Limb (tissue), 2 donors: ENCODE measurements around the gene LPIN1.
"Not testable (repeated sequence)": the region's sequence is repeated elsewhere in the genome, so short reads cannot be mapped to it uniquely, and the experiment has no call there.

Experiments used
- DNase-seq, 2 donors: peaks; one replicate each; pipeline ENCODE4 v3.0.0-alpha.2; 2016; ENCODE audit errors: extremely low spot score in 2 of 2

LPIN1 gene

DNA sequence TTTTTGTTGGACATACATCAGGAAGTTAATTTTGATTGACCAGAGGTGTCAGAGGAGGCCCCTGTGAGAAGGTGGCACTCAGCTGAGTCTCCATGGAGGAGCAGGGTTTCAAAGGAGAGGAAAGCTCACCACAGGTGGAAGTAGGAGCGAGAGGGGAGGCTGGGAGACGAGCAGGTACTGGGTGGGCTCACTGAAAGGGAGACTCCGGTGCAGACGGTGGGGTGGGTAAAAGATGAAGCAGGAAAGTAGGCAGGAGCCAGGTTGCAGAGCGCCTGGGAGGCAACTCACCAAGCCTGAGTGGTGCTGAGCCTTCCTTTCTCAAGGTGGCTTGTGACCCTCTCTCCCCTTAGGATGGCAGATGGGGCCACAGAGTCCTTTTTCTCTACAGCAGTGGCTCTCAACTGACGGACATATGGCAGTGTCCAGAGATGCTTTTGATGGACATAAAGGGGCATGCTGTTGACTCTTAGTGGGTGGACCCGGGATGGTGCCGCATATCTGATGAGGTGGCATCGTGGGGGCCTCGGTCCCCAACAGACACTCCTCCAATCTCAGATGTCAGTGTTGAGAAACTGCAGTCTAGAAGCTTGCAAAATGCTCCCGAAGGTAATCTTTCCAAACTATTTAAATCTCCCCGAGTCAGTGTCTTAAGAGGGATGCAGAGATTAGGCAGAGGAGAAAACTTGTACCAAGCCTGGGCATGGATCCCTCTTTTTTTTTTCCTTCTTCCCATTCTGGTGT is 64.0 kb downstream of the LPIN1 start:
- no peak for DNase-seq

DNA sequence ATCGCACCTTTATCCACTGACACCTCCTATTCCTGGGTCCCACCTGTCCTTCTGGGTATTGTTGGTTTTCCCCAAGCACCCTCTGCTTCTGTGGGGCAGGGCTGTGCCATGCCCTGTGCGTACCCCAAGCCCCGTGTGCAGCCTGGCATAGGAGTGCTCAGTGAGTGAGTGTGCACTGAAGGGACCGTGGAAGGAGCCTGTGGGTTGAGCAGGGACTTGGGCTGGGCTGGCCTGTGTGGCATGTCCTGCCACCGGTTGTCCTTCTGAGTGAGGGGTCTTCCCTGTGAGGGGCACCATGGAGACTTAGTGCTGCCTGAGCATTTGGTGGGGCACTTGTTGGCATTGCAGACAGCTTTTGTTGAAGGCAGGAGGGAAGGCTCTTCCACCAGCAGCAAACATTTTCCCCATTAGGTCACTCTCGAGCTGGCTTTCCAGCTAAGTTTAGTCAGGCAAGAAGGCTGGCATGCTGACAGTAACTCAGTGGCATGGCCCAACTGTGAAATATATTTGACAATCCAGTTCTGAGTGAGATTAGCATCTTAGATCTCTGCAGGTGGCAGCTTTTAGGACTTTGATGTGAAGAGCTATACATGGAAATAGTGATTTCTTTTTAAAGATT is 64.7 kb downstream of the LPIN1 start:
- DNase-seq = peak in 1 of 2 donors; percentile 10

DNA sequence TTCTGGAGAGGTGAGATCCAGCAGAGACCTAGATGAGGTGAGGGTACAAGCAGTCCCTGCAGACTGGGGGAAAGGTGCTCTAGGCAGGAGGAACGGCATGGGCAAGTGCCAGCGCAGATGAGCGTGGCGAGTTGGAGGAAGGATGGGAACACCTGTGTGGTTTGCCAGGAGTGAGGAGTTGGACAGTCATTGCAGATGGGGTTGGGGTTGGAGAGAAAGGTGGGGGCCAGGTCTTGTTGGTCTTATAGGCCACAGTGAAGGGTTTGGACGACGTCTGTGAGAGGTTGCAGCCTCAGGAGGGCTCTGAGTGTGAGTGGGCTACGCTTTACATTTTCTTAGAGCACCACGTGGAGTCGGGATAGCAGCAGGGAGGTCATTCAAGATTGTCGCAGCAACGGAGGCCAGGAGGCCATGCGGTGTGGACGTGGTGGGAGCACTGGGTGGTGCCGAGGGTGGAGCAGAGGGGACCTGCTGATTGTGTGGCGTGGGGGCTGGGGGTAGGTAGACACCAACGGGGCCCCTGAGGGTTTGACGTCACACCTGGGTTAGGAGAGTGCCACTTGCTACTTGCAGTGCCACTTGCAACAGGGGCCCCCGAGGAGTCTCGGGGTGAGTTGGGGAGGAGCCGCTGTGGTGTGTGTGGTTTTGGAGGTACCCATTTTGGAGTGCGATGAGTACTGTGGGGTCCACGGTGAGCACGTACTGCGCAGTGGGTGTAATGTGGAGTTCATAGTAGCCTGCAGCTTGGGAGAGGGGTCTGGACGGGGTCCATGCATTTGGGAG is 66.2 kb downstream of the LPIN1 start:
- no peak for DNase-seq

DNA sequence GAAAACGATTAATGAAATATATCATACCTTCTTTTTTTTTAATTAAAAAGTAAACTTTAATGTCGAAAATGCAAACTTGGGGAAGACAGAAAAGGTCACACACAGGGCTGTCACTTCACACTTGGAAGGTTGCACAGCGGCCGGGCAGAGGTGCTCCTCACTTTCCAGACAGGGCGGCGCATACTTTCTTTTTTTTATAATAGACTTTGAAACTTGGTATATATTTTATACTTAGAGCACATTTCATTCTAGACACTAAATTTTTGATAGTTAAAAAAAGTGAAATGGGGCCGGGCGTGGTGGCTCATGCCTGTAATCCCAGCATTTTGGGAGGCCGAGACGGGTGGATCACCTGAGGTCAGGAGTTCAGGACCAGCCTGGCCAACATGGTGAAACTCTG is 66.9 kb downstream of the LPIN1 start:
- DNase-seq = not testable (repeated sequence)

DNA sequence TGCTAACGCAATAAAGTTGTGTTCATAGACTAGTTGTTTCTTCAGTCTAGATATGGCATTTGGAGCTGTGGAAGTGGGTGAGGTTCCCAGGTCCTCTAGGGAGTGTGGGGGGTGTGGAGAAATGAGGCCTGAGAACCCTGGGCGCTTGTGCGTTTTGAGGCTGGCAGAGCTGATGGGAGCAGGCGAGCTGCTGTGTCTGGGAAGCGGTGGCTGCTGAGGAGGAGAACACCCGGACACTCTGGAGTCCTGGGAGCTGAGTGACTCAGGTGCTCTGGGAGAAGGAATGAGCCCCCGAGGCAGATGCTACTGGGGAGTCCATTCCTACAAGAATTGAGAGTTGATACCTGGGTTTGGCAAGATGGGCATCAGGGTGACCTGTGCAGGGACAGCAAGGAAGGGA is 67.5 kb downstream of the LPIN1 start:
- no peak for DNase-seq

DNA sequence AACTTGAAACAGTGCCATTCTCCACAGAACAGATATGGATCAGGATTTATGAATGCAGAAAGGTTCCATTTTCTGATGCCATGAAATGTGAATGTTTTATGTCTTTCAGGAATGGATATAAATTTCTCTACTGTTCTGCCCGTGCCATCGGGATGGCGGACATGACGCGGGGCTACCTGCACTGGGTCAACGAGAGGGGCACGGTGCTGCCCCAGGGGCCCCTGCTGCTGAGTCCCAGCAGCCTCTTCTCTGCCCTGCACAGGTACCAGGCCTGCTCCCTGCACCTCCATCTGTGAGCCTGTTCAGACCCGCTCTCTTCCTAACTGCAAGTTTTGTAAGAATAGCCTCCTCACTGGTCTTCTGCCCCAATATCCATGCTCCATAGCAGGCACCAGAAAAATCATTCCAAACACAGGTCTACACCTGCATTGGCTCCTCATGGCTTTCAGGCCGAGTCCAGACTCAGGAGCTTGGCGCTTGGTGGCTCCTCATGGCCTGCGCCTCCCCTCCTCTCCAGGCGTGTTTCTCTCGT is 68.6 kb downstream of the LPIN1 start:
- no peak for DNase-seq

DNA sequence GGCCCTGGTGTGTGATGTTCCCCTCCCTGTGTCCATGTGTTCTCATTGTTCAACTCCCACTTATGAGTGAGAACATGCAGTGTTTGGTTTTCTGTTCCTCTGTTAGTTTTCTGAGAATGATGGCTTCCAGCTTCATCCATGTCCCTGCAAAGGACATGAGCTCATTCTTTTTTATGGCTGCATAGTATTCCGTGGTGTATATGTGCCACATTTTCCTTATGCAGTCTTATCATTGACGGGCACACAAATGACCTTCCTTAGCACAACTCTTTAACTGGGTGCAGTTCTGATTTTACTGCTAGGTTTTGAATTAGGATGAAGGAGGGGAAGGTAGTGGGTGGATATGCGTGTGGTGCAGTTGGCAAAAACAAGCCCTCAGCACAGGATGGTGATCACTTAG is 70.5 kb downstream of the LPIN1 start:
- not testable (repeated sequence) for DNase-seq

DNA sequence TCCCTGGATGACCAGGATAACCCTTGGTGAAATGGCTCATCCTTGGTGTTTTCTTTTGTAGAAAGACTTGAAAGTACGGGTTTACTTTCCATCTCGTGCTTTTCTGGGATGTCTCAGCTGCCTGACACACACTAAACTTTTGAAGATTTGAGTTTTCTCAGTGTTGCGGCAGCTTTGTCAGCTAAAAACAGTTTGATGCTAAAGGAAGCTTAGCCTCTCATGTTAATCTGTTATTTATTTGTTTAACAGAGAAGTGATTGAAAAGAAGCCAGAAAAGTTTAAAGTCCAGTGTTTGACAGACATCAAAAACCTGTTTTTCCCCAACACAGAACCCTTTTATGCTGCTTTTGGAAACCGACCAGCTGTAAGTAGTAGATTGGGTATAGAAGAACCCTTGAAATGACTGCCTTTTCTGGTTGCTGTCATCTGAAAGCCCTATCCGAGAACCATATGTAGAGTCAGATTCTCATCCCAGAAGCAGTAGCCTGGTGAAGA is 72.8 kb downstream of the LPIN1 start:
- DNase-seq = no peak

DNA sequence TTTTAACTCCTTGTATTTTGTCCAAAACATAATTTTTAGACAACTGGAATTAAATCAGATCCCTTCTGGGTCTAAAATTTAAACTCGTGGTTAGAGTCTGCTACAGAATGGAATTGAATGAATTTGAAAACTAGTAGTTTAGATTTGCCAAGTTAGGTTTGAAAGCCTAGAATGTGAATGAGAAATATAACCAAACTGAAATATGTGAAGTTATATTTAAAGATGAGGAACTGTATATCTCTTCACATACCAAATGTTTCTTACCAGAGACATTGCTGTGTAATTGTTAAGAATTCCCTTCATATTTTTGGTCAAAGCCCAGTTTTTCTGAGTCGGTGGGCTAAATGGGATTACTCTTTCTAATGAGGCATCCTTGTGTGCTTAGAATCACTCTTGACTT is 74.2 kb downstream of the LPIN1 start:
- no peak for DNase-seq

DNA sequence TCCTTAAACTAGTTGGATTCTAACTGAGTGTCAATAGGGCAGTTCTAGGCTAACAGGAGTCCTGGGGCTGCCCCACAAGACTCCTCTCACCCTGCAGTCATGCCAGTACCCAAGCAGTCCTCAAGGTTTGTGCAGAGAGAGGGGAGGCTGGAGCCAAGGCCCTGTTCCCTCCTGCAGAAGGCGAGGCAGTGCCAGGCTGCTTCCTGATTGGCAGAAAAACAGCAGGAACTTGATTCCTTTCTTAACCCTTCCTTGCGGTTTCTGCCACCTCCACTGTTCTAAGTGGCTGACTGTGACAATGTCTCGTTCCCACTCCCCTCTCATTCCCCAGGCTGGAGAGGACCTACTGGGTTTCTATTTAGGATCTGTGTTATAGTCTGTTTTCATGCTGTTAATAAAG is 75.3 kb downstream of the LPIN1 start:
- no peak for DNase-seq

DNA sequence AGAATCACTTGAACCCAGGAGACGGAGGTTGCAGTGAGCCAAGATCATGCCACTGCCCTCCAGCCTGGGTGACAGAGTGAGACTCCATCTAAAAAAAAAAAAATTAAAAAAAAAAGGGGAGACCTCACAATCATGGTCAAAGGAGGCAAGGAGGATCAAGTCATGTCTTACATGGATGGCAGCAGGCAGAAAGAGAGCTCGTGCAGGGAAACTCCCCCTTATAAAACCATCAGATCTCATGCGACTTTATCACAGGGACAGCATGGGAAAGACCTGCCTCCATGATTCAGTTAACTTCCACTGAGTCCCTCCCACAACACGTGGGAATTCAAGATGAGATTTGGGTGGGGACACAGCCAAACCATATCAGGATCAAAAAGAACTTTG is 75.9 kb downstream of the LPIN1 start:
- not testable (repeated sequence) for DNase-seq

DNA sequence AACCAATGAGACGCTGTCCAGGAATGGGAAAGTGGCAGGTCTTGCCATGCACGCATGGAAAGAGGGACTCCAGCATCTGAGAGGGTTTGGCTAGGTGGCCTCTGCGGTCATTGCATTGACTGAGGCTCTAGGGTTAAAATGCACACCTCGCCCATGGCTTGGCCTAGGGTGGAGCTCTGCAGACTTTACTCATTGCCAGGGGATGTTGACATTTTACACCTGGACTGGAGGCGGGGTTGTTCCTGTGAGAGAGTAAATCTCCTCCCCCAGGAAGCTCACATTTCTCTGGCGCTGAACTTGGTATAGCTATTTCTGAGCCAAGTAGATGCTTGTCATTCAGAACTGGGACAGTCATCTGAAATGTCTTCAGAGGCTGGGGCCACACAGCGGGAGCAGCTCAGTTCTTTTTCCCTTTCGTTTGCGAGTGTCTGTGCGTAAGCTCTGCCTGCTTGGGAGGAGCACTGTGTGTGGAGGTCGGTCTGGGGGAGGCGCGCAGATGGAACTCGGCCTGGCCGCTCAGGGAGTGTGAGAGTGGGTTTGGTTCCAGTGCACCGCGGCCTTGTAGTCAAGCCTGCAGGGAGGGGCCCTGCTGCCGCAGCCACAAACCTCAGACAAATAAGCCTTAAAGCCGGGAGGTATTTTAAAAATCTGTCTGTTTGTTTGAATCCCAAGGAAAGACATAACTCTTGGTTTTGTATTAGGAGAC is 76.5 kb downstream of the LPIN1 start:
- DNase-seq = no peak

DNA sequence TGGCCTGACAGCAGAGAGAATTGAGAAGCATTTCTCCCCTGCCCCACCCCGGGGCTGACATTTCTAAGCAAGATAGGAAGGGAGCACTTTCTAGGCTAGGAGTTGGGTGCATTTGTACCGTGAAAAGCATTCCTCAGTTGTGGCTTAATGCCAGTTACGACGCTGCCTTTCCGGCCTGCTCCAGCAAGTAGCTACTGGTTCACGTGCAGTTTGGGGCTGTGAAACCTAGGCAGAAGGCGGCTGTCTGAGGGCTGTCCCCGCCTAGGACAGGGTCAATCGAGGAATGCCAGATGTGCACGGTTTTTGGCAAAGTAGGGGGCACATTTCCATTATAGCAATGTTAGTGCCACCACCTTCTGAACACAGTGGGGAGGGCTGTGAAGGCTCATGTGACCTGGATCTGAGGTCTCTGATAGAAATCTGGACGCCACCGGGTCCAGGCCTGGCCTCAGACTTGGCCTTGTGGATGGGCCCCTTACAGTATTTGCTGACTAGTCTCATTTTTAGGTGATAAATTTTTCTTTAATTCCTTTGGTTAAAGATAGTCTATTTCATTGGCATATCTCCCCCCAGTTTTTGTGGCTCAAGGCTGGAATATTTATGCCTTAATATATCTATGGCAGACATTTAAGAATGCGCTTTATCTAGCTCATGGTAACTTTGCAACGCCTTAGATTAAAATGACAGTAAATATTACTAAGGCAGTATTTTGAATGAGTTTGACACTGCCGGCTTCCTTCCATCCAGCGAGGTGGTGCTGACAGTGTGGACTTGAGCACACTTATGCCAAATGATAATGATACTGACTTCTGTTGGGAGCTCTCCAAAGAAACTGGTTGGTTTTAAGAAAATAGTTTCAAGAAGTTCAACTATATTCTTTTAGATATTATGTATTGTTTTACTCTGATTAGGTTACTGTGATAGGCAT is 78.7 kb downstream of the LPIN1 start:
- DNase-seq = no peak

DNA sequence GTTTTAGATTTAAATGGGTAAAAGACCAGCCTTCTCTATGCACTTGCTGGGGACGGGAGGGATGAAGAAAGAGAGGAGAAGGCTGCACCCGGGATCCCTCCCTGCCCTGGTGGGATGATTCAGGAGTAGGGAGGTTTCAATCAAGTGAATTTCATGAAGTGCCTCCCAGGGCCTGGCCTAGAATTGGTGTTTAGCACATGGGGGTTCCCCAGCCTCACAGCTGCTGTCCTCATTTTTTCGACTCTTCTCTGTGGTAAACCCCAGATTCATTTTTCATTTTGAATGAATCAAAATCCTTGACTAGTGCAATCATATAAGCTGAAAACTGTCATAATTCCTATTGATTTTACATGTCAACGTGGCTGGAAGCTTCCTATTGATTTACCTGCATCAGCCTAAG is 81.1 kb downstream of the LPIN1 start:
- no peak for DNase-seq

DNA sequence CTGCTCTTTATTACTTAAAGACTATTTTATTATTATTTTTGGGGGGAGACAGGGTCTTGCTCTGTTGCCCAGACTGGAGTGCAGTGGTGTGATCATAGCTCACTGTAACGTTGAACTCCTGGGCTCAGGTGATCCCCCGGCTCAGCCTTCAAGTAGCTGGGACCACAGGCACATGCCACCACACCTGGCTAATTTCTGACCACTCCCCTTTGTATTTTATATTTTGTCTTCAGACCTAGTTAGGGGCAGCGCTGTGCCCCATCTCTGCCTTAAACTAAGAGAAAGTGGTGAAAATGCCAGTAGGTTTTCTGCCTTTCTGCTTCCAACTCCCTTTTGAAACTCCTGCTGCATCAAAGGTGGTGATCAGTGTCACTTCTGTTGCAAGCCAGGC is 82.5 kb downstream of the LPIN1 start:
- DNase-seq = no peak

DNA sequence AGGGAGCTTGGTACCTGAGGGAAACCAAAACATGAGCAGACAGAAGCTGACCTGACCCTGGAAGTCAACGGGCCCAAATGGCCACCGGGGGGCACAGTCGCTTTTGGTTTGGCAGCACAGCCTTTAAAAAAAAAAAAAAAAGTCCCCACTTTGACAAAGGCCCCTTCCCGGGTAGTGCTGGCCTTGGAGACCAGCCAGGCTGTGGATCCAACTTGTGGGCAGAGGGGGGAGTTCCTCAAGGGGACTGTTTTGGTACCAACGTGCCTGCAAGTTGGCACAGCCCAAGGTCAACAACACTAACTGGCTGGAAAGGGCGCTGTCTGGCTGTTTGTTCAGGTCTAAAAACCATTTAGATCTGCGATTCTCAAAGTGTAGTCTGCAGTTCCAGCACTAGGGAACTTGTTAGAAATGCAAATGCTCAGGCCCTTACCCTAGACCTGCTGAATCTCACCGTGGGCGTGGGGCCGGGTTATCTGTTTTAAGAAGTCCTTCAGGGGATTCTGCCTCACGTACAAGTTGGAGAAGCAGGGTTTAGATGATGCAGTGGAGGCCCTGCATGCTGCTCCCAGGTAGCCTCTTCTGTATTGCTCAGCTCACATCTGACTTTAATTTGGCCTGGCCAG is 83.0 kb downstream of the LPIN1 start:
- peak; percentile 35 to 81 for DNase-seq

DNA sequence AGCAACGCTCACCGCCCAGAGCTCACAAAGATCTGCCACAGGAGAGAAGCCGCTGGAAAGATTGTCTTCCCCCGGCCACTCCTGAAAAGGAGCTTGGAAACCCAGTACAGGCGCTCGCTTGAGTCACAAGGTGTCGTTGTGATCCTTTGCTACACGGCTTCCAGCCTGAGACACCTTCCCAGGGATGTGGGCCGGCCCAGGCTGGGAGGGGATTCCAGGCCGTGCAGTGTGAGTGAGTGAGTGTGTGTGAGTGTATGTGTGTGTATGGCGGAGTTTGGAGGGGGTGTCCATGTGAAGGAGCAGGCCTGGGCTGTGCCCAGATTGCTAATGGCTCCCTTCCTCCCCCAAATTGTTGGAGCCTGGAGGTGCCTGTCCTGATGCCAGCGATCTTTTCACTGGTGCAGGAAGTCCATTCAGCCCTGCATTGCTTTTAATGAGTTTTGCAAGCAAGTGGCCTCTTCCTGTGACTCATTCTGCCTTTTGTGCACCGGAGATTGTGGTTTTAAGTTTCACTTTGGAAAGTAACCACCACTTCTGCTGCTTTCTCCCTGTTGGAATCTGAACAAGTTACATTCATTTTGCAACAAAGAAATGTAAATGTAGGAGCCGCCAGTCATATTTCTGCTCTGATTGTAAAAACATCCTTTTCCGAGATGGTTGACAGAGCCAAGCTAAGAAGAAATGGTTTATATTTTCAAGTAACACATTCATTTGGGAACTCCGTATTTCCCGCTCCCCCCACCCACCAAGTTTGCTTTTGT is 83.7 kb downstream of the LPIN1 start:
- peak; percentile 87 to 90 for DNase-seq

DNA sequence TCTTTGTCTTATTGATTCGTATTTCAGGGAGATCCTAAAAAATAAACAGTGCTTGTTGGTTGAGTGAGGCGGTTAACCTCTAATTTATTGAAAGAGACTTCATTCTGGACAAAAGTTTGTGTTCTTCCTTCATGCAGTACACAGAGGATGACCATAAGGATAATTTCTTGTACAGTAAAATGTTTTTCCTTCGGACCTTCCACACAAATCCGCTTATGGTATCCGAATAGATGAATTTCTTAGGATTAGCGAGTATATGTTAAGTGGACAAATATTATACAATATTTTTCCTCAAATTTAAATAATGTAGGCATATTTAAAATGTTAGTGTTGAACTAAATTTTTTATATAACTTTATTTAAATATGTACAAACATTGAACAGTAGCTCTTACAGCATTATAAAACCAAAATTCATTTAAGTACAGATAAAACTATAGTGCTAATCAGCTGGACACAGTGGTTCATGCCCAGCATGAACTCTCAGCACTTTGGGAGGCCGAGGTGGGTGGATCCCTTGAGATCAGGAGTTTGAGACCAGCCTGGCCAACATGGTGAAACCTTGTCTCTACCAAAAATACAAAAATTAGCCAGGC is 84.4 kb downstream of the LPIN1 start:
- no peak for DNase-seq

DNA sequence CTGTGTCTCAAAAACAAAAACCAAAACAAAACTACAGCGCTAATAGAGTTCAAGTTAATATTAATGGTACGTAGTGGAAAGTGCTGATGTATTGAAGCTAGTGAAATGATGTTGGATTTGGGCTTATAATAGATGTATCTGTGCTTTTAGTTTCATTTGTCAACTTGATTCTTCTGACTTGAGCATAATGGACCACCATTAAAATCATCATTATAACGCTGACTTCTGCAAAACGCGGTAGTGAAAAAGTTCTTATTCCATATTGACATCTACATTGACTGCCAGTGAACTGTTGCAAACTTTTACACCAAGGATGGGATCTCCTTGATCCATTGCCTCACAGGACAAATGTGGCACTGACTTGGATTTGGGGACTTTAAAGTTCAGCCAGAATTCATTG is 85.0 kb downstream of the LPIN1 start:
- DNase-seq = no peak
